SK-N-SH (cell line): Measurements from ENCODE around the gene CALU.

Experiments used
- ELF1 ChIP-seq: IDR thresholded peaks from 2 replicates; pipeline ENCODE4 v1.4.0; 2012
- EZH2phosphoT487 ChIP-seq: fragments of 200-600 bp; sonication (generic); IDR thresholded peaks from 2 replicates; pipeline ENCODE4 v1.6.1; 2017; ENCODE audit warnings: low read depth, mixed run types, mild to moderate bottlenecking, antibody characterized with exemption, moderate library complexity, borderline replicate concordance
- FOSL2 ChIP-seq: IDR thresholded peaks from 2 replicates; pipeline ENCODE4 v1.4.0; 2012; ENCODE audit warnings: low read depth, mild to moderate bottlenecking, moderate library complexity, borderline replicate concordance
- GATA2 ChIP-seq: sonication (generic); formaldehyde crosslinking; IDR thresholded peaks from 2 replicates; pipeline ENCODE4 v1.5.0; 2020; ENCODE audit warnings: mild to moderate bottlenecking, missing genetic modification reagents
- JUND ChIP-seq: IDR thresholded peaks from 2 replicates; pipeline ENCODE4 v1.4.0; 2012
- MXI1 ChIP-seq: IDR thresholded peaks from 2 replicates; pipeline ENCODE4 v1.6.1; 2012; ENCODE audit warnings: mild to moderate bottlenecking, low read depth, low read length, improper control_type of control experiment
- POLR2AphosphoS5 ChIP-seq: IDR thresholded peaks from 2 replicates; pipeline ENCODE4 v1.6.1; 2012; ENCODE audit warnings: low read depth, low read length
- RCOR1 ChIP-seq: fragments of 150-350 bp; IDR thresholded peaks from 2 replicates; pipeline ENCODE4 v1.6.1; 2017; ENCODE audit warnings: antibody characterized with exemption, low read length
- RXRA ChIP-seq: IDR thresholded peaks from 2 replicates; pipeline ENCODE4 v1.4.0; 2012; ENCODE audit warnings: low read depth, mild to moderate bottlenecking, borderline replicate concordance
- TAF1 ChIP-seq: IDR thresholded peaks from 2 replicates; pipeline ENCODE4 v1.6.1; 2012; ENCODE audit warnings: low read depth, mild to moderate bottlenecking, low read length, moderate library complexity, borderline replicate concordance
- TF ChIP-seq, protein P1 (sequence below): fragments of 200-600 bp; sonication (generic); IDR thresholded peaks from 2 replicates; pipeline ENCODE4 v1.6.1; 2017; ENCODE audit warnings: antibody characterized with exemption, mild to moderate bottlenecking, moderate library complexity
- TF ChIP-seq, protein P2 (sequence below): fragments of 150-350 bp; IDR thresholded peaks from 2 replicates; pipeline ENCODE4 v1.6.1; 2017; ENCODE audit warnings: antibody characterized with exemption, low read length, low read depth, borderline replicate concordance
- TF ChIP-seq, protein P3 (sequence below): IDR thresholded peaks from 2 replicates; pipeline ENCODE4; 2012

DNA sequence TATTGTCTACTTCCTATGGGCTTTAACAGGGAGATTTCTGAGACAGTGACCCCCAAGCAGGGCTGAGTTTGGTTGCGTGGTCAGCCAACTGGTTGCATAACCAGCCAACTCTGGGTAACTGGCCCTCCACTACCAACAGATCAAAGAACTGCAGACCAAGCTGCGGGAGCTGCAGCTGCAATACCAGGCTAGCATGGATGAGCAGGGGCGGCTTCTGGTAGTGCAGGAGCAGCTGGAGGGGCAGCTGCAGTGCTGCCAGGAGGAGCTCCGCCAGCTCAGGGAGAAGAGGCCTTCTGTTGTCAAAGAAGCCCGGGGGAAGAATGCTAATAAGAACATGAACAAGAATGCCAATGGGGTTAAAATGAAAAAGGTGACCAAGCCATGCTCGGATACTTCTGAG is 75.3 kb downstream of the CALU start:
- TF ChIP-seq FOSL2 (no peak), ELF1 (no peak), GATA2 (CRISPR knock-in tag) (no peak), POLR2AphosphoS5 (no peak), EZH2phosphoT487 (no peak), RXRA (no peak), MXI1 (no peak), RCOR1 (no peak), JUND (no peak), TAF1 (no peak)
- TF ChIP-seq, protein P1, sequence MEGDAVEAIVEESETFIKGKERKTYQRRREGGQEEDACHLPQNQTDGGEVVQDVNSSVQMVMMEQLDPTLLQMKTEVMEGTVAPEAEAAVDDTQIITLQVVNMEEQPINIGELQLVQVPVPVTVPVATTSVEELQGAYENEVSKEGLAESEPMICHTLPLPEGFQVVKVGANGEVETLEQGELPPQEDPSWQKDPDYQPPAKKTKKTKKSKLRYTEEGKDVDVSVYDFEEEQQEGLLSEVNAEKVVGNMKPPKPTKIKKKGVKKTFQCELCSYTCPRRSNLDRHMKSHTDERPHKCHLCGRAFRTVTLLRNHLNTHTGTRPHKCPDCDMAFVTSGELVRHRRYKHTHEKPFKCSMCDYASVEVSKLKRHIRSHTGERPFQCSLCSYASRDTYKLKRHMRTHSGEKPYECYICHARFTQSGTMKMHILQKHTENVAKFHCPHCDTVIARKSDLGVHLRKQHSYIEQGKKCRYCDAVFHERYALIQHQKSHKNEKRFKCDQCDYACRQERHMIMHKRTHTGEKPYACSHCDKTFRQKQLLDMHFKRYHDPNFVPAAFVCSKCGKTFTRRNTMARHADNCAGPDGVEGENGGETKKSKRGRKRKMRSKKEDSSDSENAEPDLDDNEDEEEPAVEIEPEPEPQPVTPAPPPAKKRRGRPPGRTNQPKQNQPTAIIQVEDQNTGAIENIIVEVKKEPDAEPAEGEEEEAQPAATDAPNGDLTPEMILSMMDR, result no peak
- TF ChIP-seq, protein P2, sequence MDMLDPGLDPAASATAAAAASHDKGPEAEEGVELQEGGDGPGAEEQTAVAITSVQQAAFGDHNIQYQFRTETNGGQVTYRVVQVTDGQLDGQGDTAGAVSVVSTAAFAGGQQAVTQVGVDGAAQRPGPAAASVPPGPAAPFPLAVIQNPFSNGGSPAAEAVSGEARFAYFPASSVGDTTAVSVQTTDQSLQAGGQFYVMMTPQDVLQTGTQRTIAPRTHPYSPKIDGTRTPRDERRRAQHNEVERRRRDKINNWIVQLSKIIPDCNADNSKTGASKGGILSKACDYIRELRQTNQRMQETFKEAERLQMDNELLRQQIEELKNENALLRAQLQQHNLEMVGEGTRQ, result no peak
- TF ChIP-seq, protein P3, sequence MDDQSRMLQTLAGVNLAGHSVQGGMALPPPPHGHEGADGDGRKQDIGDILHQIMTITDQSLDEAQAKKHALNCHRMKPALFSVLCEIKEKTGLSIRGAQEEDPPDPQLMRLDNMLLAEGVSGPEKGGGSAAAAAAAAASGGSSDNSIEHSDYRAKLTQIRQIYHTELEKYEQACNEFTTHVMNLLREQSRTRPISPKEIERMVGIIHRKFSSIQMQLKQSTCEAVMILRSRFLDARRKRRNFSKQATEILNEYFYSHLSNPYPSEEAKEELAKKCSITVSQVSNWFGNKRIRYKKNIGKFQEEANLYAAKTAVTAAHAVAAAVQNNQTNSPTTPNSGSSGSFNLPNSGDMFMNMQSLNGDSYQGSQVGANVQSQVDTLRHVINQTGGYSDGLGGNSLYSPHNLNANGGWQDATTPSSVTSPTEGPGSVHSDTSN, result no peak
